HG02840 (cell line): ENCODE data around the gene IL34.
"Not testable (repeated sequence)": the region's sequence is repeated elsewhere in the genome, so short reads cannot be mapped to it uniquely, and the experiment has no call there.

Experiments used
- ATAC-seq: cut with Tn5 transposase; IDR thresholded peaks from one replicate; pipeline ENCODE4 v1.9.1; 2021; ENCODE audit warnings: mild to moderate bottlenecking, moderate library complexity, moderate number of reproducible peaks; ENCODE audit not compliant: unreplicated experiment, low FRiP score

Gene IL34

DNA sequence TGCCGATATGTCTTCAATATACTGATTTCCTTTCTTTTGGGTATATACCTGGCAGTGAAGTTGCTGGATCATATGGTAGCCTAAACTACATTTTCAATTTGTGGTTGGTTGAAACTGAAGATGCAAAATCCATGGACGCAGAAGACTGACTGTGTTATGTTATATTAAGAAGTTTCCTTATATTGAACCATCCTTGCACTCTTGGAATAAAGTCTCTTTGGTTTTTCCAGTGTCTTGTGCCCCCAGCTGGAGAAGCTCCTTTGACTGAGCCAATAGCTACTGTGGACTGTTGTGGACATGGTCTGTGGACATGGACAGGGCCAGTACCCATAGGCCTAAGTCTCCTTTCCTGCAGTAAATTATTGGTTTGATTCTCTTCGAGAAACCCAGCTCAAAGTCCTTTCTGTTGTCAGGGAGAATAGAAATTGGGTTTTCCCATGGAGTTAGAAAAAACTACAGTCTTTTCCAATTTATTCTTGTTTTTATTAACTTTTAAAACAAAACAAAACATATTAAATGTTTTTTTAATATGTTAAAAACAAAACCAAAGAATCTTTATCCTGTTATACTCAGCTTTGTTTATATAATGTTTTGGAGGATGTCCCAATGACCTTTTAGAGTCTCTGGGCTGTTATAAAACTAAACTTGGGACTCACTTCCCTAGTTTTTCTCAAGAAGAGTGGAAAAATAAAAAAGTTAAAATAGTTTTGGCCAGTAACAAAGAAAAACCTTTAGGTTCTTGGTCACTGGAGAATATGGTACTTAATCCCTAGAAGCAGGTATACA, 15.2 kb upstream of the IL34 start:
- no peak for ATAC-seq

DNA sequence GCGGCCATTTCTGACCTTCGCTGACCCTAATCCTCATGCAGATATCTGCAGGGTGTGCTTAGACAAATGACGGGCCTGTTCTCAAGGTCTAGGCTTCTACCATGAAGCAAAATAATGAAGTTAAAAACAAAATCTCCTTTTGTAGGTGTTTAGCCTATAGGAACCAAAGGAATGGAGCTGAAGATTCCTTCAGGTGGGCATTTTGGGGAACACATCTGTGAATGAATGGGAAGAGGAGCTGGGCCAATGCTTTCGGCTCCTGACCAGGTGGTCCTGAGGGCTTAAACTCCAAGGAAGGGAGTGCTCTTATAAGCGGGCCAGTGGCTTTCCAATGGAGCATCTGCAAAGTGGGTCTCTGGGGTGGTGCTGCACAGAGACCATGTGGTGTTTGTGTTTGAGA, 14.1 kb upstream of the IL34 start:
- no peak for ATAC-seq

DNA sequence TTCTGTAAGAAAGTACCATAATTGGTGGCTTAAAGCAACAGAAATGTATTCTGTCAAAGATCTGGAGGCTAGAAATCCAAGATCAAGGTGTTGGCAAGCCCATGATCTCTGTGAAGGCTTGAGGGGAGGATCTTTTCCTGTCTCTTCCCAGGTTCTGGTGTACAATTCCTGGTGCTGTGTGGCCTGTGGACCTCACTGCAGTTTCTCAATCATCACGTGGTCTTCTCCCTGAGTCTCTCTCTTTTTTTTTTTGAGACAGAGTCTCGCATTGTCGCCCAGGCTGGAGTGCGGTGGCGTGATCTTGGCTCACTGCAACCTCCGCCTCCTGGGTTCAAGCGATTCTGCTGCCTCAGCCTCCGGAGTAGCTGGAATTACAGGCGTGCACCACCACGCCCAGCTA, 12.7 kb upstream of the IL34 start:
- not testable (repeated sequence) for ATAC-seq

DNA sequence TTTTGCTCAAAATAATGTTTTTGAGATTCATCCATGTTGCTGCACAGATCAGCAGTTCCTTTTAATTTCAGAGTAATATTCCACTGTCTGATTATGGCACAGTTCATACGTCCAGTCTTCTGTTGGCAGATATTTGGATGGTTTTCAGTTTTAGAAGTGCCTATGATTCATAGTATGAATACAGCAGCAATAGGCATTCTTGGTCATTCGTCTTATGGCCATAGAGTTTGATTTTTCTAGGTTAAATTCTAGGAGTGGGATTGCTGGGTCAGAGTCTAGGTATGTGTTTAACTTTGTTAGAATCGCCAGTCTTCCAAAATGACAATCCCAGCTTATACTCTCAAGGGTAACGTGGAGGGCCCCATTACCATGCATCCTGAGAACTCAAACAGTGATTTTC, 11.5 kb upstream of the IL34 start:
- ATAC-seq = no peak

DNA sequence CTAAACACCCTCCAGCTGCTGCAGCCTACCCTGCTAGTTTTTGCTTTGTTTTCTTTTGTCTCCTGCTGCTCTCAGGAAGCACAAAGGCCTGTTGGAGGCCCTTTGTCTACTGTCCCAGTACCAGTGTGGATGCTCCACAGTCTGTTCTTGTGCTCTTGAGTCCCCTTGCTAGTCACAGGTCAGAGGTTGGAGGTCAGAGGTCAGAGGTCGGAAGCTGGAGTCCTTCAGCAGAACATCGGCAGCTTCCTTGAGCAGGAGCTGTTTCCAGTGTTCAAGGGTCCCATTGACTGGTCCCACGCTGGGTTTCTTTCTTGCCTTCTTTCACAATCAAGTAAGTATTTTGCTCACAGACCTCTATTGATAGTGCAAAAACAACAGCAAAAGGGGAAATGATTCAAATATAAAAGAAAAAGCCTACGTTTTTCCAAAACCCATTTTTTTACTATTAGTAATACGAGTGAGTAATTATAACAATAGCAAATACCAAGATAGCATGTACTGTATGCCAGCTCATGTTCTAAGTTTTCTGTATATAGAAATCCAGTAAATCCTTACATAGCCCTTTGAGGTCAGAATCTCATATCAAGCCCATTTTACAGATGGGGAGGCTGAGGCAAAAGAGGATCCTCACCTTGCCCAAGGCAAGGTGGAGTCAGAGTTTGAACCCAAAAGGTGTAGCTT, 10.9 kb upstream of the IL34 start:
- no peak for ATAC-seq

DNA sequence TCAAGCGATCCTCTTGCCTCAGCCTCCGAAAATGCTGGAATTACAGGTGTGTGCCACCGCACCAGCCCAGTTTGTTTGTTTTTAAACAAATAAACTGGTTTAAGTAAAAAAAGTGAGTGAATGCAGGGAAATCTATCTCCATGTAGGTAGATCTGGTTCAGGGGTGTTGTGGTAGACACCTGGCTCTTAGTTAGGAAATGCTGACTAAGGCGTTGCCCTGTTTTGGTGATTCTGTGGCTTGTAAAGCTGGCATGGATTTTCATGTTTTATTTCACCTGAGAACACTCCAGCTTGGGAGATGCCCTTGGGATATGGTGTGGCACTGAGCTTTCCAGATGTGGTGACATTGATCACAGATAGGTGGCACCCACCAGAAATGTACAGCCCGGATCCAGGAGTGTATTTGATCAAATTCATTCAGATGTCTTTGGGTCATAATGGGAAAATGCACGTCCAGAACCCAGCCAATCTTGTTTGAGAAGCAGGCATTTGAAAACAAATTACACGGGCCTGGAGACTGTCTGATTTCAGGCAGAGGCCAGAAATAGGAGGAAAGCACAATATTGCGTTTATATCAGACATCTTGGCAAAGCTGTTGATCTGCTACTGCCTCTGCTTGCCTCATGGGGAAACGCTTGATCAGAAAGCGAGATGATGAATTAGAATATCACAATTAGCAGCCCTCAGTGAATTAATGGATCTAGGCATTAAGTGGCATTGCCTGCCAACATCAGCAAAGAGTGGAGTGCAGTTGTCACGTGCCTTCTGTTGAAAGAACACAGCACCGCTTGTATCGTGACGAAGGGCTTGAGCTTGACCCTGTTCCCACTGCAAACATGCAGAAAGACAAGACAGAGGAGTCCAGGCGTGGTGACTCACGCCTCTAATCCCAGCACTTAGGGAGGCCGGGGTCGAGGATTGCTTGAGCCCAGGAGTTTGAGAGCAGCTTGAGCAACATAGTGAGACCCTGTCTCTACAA, 7.3 kb upstream of the IL34 start:
- ATAC-seq = no peak

DNA sequence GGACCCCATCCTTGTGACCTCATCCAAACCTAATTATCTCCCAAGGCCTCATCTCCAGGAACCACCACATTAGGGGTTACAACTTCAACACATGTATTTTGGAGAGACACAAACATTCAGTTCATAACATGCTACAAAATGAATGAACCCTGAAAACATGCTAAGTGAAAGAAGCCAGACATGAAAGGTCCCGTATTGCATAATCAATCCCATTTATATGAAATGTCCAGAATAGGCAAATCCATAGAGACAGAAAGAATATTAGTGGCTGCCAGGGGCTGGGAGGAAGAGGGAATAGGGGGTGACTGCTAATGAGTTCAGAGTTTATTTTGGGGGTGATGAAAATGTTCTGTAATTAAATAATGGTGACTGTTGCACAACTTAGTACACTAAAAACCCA, 3.7 kb upstream of the IL34 start:
- ATAC-seq = no peak

DNA sequence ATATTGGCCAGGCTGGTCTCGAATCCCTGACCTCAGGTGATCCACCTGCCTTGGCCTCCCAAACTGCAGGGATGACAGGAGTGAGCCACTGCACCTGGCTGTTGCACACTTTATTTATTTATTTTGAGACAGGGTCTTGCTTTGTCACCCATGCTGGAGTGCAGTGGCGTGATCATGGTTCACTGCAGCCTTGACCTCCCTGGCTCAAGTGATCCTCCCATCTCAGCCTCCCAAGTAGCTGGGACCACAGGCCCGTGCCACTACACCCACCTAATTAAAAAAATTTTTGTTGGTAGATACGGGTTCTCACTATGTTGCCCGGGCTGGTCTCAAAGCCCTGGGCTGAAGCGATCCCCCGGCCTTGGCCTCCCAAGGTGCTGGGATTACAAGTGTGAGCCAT, 3.1 kb upstream of the IL34 start:
- ATAC-seq = not testable (repeated sequence)

DNA sequence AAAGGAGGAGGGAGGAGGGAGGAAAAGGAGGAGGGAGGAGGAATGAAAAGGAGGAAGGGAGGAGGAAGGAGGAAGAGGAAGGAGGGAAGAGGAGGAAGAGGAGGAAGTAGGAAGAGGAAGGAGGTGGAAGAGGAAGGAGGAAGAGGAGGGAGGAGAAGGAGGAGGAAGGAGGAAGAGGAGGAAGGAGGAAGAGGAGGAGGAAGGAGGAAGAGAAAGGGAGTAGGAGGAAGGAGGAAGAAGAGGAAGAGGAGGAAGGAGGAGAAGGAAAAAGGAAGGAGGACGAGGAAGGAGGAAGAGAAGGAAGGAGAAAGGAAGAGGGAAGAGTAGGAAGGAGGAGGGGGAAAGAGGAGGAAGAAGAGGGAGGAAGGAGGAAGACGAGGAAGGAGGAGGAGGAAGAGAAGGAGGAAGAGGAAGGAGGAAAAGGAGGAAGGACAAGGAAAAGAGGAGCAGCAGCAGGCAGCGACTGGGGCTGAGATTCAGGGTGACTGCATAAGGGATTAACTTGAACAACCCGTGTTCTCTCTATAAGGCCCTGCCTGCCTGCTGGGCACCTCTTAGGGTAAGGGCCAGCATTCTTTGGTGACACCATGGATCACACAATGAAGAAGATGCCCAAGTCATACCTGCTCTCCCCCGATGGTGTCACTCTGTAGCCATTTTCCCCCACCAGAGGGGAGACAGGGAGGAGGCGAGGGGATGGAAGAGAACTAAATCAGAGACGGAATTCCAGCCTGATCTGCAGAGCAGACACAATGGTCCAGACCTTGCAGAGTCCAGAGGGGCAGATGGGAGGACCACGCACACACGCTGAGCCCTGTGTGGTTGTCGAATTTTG, 1.4 kb upstream of the IL34 start:
- no peak for ATAC-seq

DNA sequence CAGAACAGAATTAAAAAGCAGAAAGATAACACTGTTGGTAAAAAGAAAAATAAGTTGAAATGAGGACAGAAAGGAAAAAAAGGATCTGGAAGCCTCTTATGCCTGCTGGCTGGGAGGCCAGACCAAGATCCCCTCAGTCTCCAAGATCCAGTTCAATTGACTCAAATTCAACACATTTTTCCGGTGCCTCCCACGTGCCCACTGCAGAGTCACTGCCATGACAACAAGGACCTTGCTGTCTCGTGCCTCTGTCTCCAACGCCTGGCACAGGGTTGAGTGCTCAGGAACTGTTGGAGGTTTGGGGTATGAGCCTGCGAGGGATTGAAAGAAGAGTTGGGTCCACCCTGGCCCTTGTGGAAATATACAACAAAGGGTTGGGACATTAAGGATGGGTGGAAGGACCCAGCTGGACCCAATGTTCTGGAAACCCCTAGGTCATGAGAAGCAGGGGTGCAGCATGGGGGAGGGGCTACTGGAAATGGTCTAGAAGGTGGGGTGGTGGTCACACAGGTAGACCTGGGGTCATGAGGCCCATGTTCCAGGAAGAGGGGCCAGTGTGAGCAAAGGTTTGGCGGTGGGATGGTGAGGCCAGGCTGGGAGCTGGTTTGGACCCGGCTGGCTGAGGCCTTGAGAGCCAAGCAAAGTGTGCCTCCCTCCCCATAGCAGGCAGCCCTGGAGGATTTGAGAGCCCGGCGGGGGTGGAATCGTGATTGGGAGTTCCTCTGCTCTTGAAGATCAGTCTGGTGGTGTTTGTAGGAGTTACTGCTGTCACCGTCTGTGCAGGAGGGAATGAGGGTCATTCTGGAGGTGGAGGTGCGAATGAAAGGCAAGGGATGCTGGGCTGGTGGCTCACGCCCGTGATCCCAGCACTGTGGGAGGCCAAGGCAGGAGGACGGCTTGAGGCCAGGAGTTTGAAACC, 1.3 kb downstream of the IL34 start:
- ATAC-seq = no peak

DNA sequence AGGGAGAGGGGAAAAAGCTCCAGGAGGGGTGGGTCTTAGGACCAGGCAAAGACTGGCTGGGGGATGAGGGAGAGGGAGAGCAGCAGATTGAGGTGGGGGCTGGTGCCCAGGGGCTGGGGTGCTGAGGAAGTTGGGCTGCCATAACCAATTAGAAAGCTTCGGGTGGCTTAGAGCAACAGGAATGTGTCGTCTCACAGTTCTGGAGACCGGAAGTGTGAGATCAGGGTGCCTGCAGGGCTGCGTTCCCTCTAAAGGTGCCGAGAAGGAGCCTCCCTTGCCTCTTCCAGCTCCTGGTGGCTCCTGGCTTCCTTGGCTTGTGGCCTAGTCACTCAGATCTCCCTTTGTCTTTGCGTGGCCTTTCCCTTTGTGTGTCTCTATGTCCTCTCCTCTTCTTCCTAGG, 2.2 kb downstream of the IL34 start:
- ATAC-seq = no peak

DNA sequence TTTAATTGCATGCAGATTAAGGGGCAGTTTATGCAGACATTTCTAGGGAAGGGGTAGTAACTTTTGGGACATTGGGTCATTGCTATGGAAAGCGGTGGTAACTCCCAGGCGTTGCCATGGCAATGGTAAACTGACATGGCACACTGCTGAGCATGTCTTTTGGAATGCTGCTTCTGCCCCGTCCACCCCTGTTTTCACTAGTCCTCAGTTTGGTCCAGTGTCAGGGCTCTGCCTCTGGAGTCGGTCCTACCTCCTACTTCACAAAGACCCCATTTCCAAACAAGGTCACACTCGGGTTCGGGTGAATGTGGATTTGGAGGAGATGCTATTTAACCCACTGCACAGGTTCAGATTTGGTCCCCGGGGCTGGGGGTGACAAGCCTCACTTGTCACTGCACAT, 2.9 kb downstream of the IL34 start:
- ATAC-seq = no peak

DNA sequence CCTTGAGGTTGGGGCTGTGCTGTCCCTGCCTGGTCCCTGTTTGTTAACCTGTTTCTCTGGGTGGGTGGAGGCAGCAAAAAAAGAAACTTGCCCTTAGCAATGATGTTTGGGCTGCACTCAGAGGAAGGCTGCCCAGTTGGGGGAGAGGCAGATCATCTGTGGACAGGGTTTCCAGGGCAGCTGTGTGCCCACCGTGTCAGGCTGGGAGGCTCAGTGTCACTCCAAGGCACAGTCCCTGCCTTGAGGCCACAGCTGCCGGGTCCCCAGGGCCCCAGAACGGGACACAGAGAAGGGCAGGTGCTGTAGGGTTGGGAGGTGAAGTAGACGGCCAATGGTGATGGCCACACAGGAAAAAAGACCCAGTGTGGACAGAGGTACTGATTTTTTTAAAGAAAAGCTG, 3.9 kb downstream of the IL34 start:
- ATAC-seq = no peak

DNA sequence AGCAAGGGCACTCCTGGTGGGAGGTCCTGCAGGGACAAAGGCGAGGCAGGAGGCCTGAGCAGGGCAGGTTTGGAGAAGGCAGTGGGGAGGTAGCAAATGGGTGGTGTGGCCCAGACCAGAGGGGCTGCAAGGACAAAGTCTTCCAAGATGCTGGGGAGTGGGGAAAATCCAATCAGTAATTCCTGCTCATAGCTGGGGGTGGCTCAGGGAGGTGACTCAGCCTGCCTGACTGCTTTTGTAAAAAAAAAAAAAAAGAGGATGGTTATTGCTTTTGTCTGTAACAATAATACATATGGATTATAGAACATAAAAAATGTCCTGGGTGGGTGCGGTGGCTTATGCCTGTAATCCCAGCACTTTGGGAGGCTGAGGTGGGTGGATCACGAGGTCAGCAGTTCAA, 5.2 kb downstream of the IL34 start:
- ATAC-seq = no peak

DNA sequence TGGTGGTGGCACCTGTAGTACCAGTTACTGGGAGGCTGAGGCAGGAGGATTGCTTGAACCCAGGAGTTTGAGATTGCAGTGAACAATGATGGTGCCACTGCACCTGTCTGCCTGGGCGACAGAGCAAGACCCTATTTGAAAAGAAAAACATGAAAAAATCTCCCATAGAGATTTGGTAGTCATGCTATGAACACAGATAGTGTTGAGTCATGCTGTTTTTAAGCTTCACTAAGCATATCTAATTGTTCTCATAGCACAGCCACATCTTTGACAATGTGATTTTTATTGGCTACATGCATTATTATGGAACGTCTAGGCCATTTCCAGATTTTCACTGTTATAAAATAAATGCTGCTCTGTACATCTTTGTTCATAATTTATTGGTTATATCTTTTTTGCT, 6.0 kb downstream of the IL34 start:
- ATAC-seq = no peak

DNA sequence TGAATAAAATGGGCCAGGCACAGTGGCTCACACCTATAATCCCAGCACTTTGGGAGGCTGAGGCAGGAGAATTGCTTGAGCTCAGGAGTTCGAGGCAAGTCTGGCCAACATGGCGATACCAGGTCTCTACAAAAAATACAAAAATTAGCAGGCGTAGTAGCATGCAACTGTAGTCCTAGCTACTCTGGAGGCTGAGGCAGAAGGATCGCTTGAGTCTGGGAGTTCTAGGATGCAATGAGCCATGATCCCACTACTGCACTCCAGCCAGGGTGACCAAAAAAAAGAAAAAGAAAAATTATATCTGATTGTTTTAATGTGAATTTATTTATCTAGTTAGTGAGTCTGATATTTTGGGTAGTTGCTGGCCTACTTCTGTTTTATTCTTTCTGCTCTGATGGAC, 7.0 kb downstream of the IL34 start:
- no peak for ATAC-seq

DNA sequence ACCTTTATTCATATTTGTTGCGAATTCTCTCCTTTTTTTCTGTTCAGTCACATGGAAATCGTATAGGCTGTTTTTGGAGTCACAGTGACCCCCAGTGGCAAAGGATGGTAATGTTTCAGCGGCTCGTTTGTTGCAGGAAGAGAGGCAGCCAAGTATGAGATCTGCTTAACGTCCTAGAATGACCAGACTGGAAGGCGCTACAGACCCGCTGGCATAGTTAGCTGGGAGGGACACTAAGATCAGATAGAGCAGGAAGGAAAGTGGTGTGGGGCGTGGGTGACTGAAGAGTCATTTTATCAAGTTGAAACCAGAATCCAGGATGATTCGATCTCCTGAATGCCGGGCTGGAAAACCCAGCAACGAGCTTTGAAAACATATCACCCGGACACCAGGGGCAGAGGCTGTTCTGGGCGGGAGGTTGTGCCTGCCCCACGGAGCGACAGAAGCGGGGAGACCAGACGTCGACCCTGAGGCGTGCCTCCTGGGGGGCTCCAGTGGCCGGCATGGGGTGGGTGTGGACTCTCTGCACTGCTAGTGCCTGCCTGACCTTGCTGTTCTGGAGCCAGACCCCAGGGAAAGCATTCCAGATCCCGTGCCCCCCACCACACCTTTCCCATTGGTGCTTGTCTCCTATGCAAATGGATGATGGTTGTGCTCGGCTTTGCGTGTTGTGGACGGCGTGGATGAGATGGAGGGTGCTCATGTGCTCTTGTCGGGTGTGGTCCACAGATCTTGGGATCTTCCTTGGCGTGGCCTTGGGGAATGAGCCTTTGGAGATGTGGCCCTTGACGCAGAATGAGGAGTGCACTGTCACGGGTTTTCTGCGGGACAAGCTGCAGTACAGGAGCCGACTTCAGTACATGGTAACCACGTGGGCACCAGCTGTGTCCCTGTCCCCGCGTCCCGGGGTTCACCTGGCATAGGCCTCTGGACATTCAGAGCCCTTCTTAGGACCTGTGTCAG, 7.7 kb downstream of the IL34 start:
- no peak for ATAC-seq

DNA sequence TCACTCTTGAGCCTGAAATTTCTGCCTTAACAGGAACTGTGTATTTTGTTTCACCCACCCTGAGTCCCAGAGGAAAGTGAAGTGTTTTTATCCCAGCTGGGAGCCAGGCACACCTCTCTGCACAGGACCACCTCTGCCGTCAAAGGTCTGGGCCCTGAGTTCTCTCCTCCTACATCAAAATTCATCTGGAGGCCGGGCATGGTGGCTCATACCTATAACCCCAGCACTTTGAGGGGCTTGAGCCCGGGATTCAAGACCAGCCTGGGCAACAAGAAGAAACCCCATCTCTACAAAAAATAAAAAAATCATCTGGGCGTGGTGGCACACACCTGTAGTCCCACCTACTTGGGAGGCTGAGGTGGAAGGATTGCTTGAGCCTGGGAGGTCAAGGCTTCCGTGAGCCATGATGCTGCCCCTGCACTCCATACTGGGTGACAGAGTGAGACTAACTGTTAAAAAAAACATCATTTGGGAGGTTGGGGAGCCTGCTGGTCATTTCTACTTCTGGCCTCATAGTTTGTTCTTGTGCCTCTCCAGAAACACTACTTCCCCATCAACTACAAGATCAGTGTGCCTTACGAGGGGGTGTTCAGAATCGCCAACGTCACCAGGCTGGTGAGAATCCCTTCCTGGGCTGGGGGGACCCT, 9.8 kb downstream of the IL34 start:
- ATAC-seq = no peak
